Keratinocyte (primary cell): Measurements from ENCODE around the gene ACP1.

Experiments used
- CTCF ChIP-seq, 3 experiments: IDR thresholded peaks in 1 of 3; conservative IDR thresholded peaks in 1 of 3; optimal IDR thresholded peaks in 1 of 3; 2 replicates in 2 of 3; 3 replicates in 1 of 3; pipeline versions ENCODE3 to v1.5.1; 2011; ENCODE audit warnings: low read length in 3 of 3, mild to moderate bottlenecking in 3 of 3, moderate library complexity in 2 of 3, control low read depth in 1 of 3, inconsistent platforms in 1 of 3; ENCODE audit not compliant: insufficient read depth in 2 of 3; ENCODE audit errors: extremely low read depth in 1 of 3
- EZH2 ChIP-seq: IDR thresholded peaks from one replicate; pipeline ENCODE4 v1.6.1; 2012; ENCODE audit warnings: inconsistent platforms, mild to moderate bottlenecking, low read length, moderate library complexity

- no peak for TF ChIP-seq CTCF (optimal IDR thresholded peaks at IDR 0.05 in 1 of 3, IDR thresholded peaks at IDR 0.05 in 1 of 3, conservative IDR thresholded peaks at IDR 0.05 in 1 of 3; ENCODE audit: extremely low read depth in 1 of 3, insufficient read depth in 2 of 3, low read length in 3 of 3)
- no peak for TF ChIP-seq EZH2
Observed at GRCh38 chr2:314561-315336, 50.0 kb downstream of the ACP1 start.
